Esophagus muscularis mucosa (tissue), 4 donors: Measurements from ENCODE around the gene ZNF37A. TPM values are rescaled to one million over a fixed set of nuclear protein-coding genes. Genes with fewer than 3 reads are reported as not detected.
"Not testable (repeated sequence)": the region's sequence is repeated elsewhere in the genome, so short reads cannot be mapped to it uniquely, and the experiment has no call there.

ENCODE experiments used
- DNase-seq: peaks from one replicate; pipeline ENCODE4 v3.0.0-alpha.2; 2017; ENCODE audit errors: extremely low spot score
- H3K27ac ChIP-seq, 4 donors: fragments of 200-600 bp; sonication (generic); replicated peaks in 1 of 4; 1 replicate in 3 of 4; 2 replicates in 1 of 4; pipeline ENCODE4 v1.5.1; 2016 to 2019; ENCODE audit warnings: mild to moderate bottlenecking in 1 of 4
- H3K27me3 ChIP-seq, 4 donors: fragments of 200-600 bp; sonication (generic); one replicate each; pipeline versions ENCODE4 v1.5.1 to v1.6.0; 2016 to 2019
- H3K36me3 ChIP-seq, 4 donors: fragments of 200-600 bp; sonication (generic); one replicate each; pipeline ENCODE4 v1.5.1; 2016 to 2019
- H3K4me1 ChIP-seq, 4 donors: fragments of 200-600 bp; sonication (generic); one replicate each; pipeline ENCODE4 v1.5.1; 2016 to 2019
- H3K4me3 ChIP-seq, 4 donors: fragments of 200-600 bp; sonication (generic); 1 replicate in 2 of 4; 2 replicates in 2 of 4; pipeline ENCODE4 v1.5.1; 2016 to 2019; ENCODE audit warnings: mild to moderate bottlenecking in 4 of 4, moderate library complexity in 1 of 4
- H3K9me3 ChIP-seq, 4 donors: fragments of 200-600 bp; sonication (generic); 1 replicate in 3 of 4; 2 replicates in 1 of 4; pipeline ENCODE4 v1.5.1; 2016 to 2019
- EP300 ChIP-seq: sonication (generic); formaldehyde crosslinking; IDR thresholded peaks from one replicate; pipeline ENCODE4 v1.6.1; 2017; ENCODE audit warnings: antibody characterized with exemption
- POLR2A ChIP-seq: fragments of 450-650 bp; IDR thresholded peaks from one replicate; pipeline ENCODE4 v1.6.1; 2017; ENCODE audit warnings: antibody characterized with exemption, moderate library complexity, mild to moderate bottlenecking, low read depth
- POLR2AphosphoS5 ChIP-seq, 2 donors: sonication (generic); formaldehyde crosslinking; IDR thresholded peaks; one replicate each; pipeline ENCODE4 v1.6.1; 2017; ENCODE audit warnings: antibody characterized with exemption in 2 of 2
- WGBS: methylation state at CpG from one replicate; pipeline ENCODE4 v1.1.5; 2018; 5-methylcytosine and 5-hydroxymethylcytosine counted together
- intact Hi-C: fragments of 100-400 bp; cut with DNase I; formaldehyde crosslinking; loops from one replicate; pipeline ENCODE4 v1.15.1; 2023
- total RNA-seq, 4 donors: library from RNA; depleted of rRNA; stranded (reverse); fragments of >200 nt; gene quantifications; one replicate each; pipeline versions ENCODE4 v1.1.0 to v1.2.1, GENCODE V29; 2016
- TF ChIP-seq, protein P1 (sequence below), 3 experiments: fragments of 200-600 bp in 2 of 3; fragments of 450-650 bp in 1 of 3; sonication (generic) in 2 of 3; IDR thresholded peaks; one replicate each; pipeline ENCODE4 v1.5.1; 2017 to 2019; ENCODE audit warnings: antibody characterized with exemption in 3 of 3, mild to moderate bottlenecking in 2 of 3, moderate library complexity in 1 of 3

Gene ZNF37A
- total RNA-seq, 4 donors from 2014 or later, result 11.4 to 19.1 (median 17.7) TPM

- Histone ChIP-seq H3K9me3 (peaks cover 0 to 27% (median 16%) of the 10 kb centered on the region in 4 donors), H3K4me3 (no peak overlapping the region), H3K36me3 (no peaks in the 10 kb centered on the region), H3K4me1 (no peaks in the 10 kb centered on the region), H3K27ac (no peak overlapping the region), H3K27me3 (no peaks in the 10 kb centered on the region)
- TF ChIP-seq, protein P1, sequence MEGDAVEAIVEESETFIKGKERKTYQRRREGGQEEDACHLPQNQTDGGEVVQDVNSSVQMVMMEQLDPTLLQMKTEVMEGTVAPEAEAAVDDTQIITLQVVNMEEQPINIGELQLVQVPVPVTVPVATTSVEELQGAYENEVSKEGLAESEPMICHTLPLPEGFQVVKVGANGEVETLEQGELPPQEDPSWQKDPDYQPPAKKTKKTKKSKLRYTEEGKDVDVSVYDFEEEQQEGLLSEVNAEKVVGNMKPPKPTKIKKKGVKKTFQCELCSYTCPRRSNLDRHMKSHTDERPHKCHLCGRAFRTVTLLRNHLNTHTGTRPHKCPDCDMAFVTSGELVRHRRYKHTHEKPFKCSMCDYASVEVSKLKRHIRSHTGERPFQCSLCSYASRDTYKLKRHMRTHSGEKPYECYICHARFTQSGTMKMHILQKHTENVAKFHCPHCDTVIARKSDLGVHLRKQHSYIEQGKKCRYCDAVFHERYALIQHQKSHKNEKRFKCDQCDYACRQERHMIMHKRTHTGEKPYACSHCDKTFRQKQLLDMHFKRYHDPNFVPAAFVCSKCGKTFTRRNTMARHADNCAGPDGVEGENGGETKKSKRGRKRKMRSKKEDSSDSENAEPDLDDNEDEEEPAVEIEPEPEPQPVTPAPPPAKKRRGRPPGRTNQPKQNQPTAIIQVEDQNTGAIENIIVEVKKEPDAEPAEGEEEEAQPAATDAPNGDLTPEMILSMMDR (IDR thresholded peaks at IDR 0.05), result no peak
- no peak for TF ChIP-seq EP300
- TF ChIP-seq POLR2A, result no peak
- no peak for TF ChIP-seq POLR2AphosphoS5 (IDR thresholded peaks at IDR 0.05)
- WGBS, result 92% methylated on average over 9 of the region's 11 CpGs
- DNase-seq, result no peak
- intact Hi-C loops, result no loop called here
Observed at GRCh38 chr10:38146579-38147333, 52.6 kb downstream of the ZNF37A start.

DNA sequence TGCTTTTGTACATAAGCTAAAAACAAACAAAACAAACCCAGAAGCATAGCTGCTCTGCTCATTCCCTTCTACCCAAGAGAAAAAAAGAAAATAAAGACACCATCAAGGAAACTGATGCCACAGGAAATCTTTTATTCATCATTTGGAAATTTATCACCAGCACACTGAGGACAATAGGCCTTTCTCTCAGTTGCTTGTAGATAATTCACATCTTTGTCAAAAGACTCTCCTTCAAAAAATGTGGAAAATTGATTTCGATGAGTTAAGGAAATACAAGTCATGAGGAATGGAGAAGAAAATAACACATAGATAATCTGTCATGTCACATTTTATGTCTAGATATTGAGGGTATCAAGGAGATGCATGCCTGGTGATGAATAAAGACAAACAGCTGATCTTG lies 53.5 kb downstream of the ZNF37A start:
- Histone ChIP-seq H3K36me3 (no peaks in the 10 kb centered on the region), H3K27ac (no peak overlapping the region), H3K9me3 (peaks cover 0 to 27% (median 16%) of the 10 kb centered on the region in 4 donors), H3K27me3 (no peaks in the 10 kb centered on the region), H3K4me1 (no peaks in the 10 kb centered on the region), H3K4me3 (no peak overlapping the region)
- no peak for TF ChIP-seq EP300
- no peak for TF ChIP-seq POLR2AphosphoS5 (IDR thresholded peaks at IDR 0.05)
- no peak for TF ChIP-seq POLR2A
- TF ChIP-seq, protein P1 (IDR thresholded peaks at IDR 0.05), result no peak
- intact Hi-C loops, result no loop called here
- DNase-seq, result no peak
- WGBS, result 94% methylated on average over 1 of the region's 1 CpG

DNA sequence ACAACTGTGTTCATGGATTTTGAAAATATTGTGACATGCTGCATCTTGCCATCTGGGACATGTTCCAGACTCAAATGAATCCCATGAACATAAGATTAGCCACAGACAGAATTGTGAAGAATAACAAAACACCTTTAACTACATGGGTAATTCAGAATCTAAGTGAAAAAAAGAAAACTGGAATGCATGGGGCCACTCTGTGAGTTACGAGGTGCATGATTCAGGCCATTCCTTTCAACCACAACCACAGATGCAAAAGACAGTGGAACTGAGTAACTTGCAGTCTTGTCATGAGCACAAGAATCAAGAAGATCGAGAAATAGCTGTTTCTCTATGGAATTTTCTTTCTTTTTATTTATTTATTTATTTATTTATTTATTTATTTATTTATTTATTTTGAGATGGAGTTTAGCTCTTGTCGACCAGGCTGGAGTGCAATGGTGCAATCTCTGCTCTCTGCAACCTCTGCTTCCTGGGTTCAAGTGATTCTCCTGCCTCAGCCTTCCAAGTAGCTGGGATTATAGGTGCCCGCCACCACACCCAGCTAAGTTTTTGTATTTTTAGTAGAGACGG lies 56.8 kb downstream of the ZNF37A start:
- DNase-seq, H3K4me1 ChIP-seq, intact Hi-C loops, H3K27me3 ChIP-seq, H3K4me3 ChIP-seq, H3K27ac ChIP-seq, H3K36me3 ChIP-seq: not testable (repeated sequence)
- peaks cover 0 to 18% (median 11%) of the 10 kb centered on the region in 4 donors for H3K9me3 ChIP-seq
- WGBS, result 83% methylated on average over 5 of the region's 5 CpGs

GRCh38 chr10:38156416-38157269 lies 62.5 kb downstream of the ZNF37A start:
- no peaks in the 10 kb centered on the region for H3K27me3 ChIP-seq
- no peak for DNase-seq
- H3K4me3 ChIP-seq, result no peak overlapping the region
- intact Hi-C loops, result no loop called here
- TF ChIP-seq, protein P1 (IDR thresholded peaks at IDR 0.05), result no peak
- TF ChIP-seq POLR2A (no peak), POLR2AphosphoS5 (IDR thresholded peaks at IDR 0.05) (no peak), EP300 (no peak)
- H3K27ac ChIP-seq, result no peak overlapping the region
- H3K9me3 ChIP-seq, result peaks cover 0 to 38% (median 25%) of the 10 kb centered on the region in 4 donors
- no peaks in the 10 kb centered on the region for H3K4me1 ChIP-seq
- 93% methylated on average over 28 of the region's 37 CpGs for WGBS
- H3K36me3 ChIP-seq, result no peaks in the 10 kb centered on the region

DNA sequence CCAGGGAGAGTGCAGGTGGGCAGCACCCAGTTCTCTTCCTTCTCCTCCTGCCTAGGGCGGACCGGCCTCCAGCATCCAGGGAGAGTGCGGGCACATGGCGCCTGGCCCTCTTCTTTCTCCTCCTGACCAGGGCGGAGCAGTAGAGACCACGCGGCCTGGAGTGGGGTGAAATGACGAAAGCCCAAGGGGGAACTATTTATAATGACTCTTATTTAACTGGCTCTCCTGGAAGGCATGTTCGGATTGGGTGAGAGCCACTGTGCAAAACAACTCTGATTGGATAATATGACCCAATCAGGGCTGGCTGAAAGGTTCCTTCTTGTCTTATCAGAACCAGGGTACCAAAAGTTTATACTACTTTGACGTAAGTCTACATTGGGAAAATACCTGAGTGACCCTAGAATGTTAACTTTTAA lies 63.1 kb downstream of the ZNF37A start:
- TF ChIP-seq POLR2A, result no peak
- TF ChIP-seq POLR2AphosphoS5 (IDR thresholded peaks at IDR 0.05), result no peak
- TF ChIP-seq EP300, result no peak
- TF ChIP-seq, protein P1 (IDR thresholded peaks at IDR 0.05), result no peak
- WGBS, result 80% methylated on average over 7 of the region's 10 CpGs
- H3K27me3 ChIP-seq, result no peaks in the 10 kb centered on the region
- peaks cover 0 to 38% (median 25%) of the 10 kb centered on the region in 4 donors for H3K9me3 ChIP-seq
- intact Hi-C loops, result no loop called here
- no peaks in the 10 kb centered on the region for H3K36me3 ChIP-seq
- no peak overlapping the region for H3K27ac ChIP-seq
- H3K4me1 ChIP-seq, result no peaks in the 10 kb centered on the region
- H3K4me3 ChIP-seq, result no peak overlapping the region
- no peak for DNase-seq
